GM19324 (cell line): ENCODE data around the gene RAMP1.
"Not testable (repeated sequence)": the region's sequence is repeated elsewhere in the genome, so short reads cannot be mapped to it uniquely, and the experiment has no call there.

Experiments used
- ATAC-seq: cut with Tn5 transposase; IDR thresholded peaks from one replicate; pipeline ENCODE4 v1.9.1; 2021; ENCODE audit warnings: mild to moderate bottlenecking, moderate library complexity; ENCODE audit not compliant: unreplicated experiment, low FRiP score

The RAMP1 gene

GRCh38 chr2:237859533-237860272 is at the start of gene RAMP1:
Gene RAMP1 (plus strand): TSS chr2:237859623. CDS start chr2:237859676, 53 bp downstream.
- no peak for ATAC-seq

DNA sequence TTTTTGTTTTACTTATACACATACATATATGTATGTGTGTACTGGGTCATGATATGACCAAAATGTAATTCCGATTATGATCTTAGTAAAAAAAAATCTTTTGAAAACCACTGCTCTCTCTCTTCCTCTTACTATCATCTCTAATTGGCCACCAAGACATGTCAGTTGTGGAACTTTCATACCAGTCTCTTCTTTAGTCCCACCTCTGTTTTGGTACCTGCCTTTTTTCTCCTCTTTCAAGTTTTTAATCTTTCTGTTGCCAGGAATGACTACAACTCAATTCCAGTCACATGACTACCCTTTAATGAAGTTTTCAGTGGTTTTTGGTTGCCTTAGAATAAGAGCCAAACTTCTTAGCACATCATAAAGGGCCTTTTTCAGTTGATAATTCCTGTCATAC is 43.8 kb upstream of the RAMP1 start:
- ATAC-seq = no peak

- ATAC-seq = no peak
These were observed 42.9 kb upstream of the RAMP1 start for GRCh38 chr2:237816531-237816930.

- ATAC-seq = no peak
These were observed 41.4 kb upstream of the RAMP1 start for GRCh38 chr2:237818066-237818473.

- no peak for ATAC-seq
These were observed 40.2 kb upstream of the RAMP1 start for GRCh38 chr2:237819231-237819630.

- ATAC-seq = no peak
These were observed 39.0 kb upstream of the RAMP1 start for GRCh38 chr2:237820421-237820820.

GRCh38 chr2:237823544-237823943 is 35.9 kb upstream of the RAMP1 start:
- no peak for ATAC-seq

DNA sequence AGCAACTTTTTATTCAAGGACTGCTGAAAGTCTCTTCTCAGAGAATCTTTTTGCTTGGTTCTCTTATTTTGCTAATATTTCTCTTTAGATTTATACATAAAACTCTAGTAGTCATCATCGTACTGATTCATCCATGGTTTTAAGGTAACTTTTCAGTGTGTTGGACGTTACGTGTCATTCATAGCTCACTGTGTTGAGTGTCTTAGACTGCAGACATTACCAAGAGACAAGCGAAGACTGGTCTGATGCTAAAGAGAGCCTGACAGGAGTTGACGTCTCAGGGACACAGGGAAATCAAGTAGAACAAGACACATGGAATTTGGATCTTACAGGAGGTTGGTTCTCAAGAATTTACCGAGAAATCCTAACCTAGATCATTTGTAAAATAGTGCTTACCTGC is 35.3 kb upstream of the RAMP1 start:
- no peak for ATAC-seq

DNA sequence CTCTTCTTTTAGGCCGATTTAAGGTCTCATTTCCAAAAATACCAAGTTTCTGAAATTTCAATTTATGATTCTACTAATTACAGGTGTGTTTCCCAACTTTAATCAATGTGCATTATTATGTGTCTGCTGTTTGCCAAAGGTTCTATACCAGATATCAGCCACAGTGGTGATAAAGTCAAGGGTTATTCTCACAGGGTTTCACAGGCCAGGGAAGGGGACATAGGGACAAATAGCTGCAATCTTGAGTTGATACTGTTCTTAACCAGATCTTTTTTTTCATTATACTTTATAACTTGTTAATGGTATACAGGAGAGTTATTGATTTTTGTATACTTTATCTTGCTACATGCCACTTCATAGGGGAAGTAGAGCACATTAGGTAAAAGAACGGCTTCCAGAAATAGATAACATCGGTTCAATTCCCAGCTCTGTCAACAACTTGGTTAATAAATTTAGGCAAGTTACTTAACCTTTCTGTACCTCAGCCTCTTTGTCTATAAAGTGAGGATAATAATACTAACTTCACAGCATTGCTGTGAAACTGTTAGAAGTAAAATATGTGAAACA is 31.9 kb upstream of the RAMP1 start:
- no peak for ATAC-seq

DNA sequence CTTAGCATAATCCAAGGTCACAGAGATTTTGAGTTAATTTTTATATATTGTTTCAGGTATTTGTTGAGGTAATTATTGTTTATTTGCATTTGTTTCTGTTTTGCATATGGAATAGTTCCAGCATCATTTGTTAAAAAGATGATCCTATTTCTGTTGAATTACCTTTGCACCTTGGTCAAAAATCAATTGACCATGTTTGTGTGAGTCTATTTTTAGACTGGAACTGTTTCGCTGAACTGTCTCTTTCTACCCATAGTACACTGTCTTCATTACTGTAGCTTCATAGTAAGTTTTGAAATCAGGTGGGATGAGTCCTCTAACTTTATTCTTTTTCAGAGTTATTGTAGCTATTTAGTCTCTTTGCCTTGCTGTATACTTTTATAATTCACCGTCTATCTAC is 28.9 kb upstream of the RAMP1 start:
- no peak for ATAC-seq

DNA sequence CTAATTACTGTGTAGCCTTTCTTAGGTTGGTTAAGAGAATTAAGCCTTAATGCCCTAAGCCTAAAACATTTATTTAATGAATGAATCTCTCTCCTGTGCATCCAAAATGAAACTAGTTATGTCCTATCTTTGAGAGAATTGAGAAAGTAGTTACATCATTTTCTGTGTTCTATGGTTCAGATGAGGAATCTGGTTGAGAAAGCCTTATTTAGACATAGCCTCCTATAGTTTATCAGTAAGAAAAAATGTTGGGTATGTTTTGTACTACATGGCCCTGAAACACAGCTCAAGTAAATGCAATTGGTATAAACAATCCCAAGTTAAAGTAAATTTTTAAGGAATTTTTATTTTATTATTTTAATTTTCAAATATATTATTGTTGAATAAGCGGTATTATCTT is 25.9 kb upstream of the RAMP1 start:
- ATAC-seq = no peak

DNA sequence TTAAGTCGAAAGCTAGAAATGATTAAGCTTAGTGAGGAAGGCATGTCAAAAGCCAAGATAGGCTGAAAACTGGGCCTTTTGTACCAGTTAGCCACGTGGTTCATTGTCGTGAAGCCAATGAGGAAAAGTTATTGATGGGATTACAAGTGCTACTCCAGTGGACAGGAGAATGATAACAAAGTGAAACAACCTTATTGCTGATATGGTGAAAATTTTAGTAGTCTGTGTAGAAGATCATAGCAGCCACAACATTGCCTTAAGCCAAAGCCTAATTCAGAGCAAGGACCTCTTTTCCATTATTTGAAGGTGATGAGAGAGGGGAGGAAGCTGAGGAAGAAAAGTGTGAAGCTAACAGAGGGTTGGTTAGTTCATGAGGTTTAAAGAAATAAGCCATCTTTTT is 24.1 kb upstream of the RAMP1 start:
- no peak for ATAC-seq

DNA sequence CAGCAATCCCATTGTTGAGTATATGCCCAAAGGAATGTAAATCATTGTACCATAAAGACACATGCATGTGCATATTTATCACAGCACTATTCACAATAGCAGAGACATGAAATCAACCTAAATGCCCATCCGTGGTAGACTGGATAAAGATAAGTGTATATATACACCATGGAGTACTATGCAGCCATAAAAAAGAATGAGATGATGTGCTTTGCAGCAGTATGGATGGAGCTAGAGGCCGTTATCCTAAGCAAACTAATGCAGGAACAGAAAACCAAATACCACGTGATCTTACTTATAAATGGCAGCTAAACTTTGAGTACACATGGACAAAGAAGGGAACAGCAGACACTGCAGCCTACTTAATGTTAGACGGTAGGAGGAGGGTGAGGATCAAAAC is 18.4 kb upstream of the RAMP1 start:
- no peak for ATAC-seq

DNA sequence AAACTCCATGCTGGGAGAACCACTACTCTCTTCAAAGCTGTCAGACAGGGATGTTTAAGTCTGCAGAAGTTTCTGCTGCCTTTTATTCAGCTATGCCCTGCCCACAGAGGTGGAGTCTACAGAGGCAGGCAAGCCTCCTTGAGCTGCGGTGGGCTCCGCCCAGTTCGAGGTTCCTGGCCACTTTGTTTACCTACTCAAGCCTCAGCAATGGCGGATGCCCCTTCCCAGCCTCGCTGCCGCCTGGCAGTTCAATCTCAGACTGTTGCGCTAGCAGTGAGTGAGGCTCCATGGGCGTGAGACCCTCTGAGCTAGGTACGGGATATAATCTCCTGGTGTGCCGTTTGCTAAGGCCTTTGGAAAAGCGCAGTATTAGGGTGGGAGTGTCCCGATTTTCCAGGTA is 10.5 kb upstream of the RAMP1 start:
- not testable (repeated sequence) for ATAC-seq

DNA sequence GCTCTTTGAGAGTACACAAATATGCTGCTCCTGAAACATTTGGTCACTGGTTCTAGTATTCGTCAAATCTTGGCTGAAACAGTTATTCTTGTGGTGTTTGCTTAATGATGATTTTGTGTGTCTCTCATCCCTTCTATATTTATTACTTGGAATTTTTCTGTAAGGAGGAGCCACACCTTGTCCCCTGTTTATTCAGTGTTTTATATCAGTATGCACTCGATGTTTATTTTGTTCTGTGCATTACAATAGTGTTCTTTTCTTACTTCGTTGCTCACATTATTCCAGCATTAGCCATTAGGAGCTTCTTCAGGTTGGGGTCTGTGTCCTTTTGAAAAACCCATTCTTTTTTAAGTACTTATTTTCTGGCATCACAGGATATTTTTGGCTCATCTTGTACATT is 5.1 kb upstream of the RAMP1 start:
- no peak for ATAC-seq

DNA sequence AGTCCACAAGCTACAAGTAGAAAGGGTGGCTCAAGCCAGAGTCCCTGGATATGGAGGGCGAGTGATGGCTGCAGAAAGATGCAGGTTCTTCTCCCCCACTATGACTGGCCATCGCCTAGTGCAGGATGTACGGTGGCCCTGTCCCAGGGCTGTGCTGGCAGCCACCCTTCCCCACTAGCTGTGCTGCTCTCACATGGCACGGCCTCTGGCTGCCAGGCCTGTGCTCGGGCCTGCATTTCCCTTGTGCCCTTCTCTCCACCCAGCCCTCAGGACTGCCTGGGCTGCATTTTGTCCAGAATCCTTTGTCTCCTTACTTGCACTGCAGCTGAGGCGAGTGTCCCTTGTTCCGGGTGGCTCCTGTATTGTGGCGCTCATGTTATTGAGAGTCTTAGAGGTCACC is 1.6 kb upstream of the RAMP1 start:
- no peak for ATAC-seq

DNA sequence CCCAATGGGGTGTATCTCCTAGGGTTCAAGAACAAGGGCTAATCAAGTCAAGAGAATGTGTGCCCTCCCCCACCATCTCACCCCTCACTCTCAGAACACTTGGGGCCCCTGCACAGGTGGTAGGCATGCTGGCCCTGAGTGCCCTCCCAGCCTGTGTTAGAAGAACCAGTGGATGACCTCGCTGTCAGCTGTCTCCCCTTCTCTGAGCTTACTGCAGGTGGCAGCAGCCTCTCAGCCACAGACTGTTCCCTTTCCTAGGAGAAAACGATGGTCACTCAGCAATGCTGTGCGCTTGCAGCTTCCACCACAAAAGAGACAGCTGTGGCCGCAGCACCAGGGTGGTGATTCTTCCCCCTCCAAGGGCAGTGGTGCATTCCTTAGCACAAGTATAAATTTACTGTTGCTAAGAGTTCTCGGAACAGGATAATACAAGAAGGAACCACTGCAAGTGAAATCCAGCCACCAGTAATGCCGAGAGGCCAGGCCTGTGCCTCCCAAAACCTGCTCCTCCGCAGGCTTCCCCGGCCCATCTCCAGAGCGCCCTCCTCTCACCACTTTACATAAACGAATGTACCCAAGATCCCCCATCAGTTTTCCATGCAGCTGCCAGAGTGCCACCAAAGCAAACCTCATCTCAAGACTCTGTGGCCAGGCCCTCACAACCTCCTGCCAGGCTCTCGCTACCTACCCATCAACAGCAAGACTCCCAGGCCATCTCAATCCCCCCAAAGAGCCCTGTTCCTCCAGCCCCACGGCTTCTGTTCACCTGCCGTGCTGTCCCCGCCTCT is 935 bp upstream of the RAMP1 start:
- no peak for ATAC-seq

GRCh38 chr2:237859082-237859433 is 365 bp upstream of the RAMP1 start:
- no peak for ATAC-seq

- ATAC-seq = no peak
These were observed 981 bp downstream of the RAMP1 start for GRCh38 chr2:237860273-237860935.

DNA sequence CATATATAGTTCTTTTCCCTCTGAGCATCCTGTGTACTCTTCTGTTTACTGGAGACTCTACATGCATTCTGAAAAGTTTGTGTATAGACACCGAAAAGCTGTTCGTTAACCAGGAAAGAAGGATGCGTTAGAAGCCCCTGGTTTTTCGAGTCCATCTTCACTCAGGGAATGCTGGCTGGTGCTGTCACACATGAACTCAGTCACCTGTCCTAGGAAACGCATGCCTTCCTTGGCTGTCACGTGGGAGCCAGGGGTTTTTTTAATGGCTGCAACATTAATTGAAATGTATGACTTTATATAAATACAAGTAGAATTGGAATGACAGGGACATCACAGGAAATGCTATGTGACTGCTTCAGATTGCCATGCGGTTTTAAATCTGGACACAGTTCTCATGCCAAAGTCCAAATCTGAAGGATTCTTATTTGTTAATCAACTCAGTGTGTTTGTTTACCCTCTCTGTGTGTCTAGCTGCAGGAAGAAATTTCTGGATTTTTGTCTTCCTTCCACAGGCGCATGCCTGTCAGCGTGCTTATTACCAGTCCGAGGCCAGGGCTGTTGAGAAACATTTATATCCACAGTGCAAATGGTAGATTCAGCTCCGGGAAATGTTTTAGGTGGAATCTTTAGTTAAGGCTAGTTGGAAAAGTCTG is 2.6 kb downstream of the RAMP1 start:
- ATAC-seq = no peak

- no peak for ATAC-seq
These were observed 3.1 kb downstream of the RAMP1 start for GRCh38 chr2:237862528-237862895.
